ENCODE results near the gene NTN4.

Gene NTN4

GRCh38 chr12:95608252-95609033 is 182.1 kb downstream of the NTN4 start:
- no peak for TF ChIP-seq SIN3A (IDR thresholded peaks at IDR 0.05; ENCODE audit: borderline replicate concordance, insufficient read depth, low read length)
- no peak for TF ChIP-seq TAF1 (IDR thresholded peaks at IDR 0.05; ENCODE audit: borderline replicate concordance, insufficient read depth, low read length)
- TF ChIP-seq, protein P1, sequence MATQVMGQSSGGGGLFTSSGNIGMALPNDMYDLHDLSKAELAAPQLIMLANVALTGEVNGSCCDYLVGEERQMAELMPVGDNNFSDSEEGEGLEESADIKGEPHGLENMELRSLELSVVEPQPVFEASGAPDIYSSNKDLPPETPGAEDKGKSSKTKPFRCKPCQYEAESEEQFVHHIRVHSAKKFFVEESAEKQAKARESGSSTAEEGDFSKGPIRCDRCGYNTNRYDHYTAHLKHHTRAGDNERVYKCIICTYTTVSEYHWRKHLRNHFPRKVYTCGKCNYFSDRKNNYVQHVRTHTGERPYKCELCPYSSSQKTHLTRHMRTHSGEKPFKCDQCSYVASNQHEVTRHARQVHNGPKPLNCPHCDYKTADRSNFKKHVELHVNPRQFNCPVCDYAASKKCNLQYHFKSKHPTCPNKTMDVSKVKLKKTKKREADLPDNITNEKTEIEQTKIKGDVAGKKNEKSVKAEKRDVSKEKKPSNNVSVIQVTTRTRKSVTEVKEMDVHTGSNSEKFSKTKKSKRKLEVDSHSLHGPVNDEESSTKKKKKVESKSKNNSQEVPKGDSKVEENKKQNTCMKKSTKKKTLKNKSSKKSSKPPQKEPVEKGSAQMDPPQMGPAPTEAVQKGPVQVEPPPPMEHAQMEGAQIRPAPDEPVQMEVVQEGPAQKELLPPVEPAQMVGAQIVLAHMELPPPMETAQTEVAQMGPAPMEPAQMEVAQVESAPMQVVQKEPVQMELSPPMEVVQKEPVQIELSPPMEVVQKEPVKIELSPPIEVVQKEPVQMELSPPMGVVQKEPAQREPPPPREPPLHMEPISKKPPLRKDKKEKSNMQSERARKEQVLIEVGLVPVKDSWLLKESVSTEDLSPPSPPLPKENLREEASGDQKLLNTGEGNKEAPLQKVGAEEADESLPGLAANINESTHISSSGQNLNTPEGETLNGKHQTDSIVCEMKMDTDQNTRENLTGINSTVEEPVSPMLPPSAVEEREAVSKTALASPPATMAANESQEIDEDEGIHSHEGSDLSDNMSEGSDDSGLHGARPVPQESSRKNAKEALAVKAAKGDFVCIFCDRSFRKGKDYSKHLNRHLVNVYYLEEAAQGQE (IDR thresholded peaks at IDR 0.05; ENCODE audit: insufficient read depth in 1 of 2, low read depth in 2 of 2, low read length in 2 of 2) = no peak
- no peak for TF ChIP-seq POLR2AphosphoS5 (IDR thresholded peaks at IDR 0.05; ENCODE audit: low read depth, low read length)
- no peak for TF ChIP-seq FOXP2 (optimal IDR thresholded peaks at IDR 0.05; ENCODE audit: borderline replicate concordance, extremely low read depth, extremely low read length, insufficient read depth)

Measured in PFSK-1 (cell line).